Skin epidermis (tissue), 12 donors: ENCODE data around the gene STK39.
A peak's percentile ranks its signal among the peaks of the same experiment; 100 is the strongest.

Source experiments
- H3K27ac ChIP-seq, 21 experiments: fragments of 200-600 bp; sonication (generic) in 11 of 21; one replicate each; pipeline ENCODE4 v1.5.0; 2020; ENCODE audit warnings: mild to moderate bottlenecking in 3 of 21, inconsistent platforms in 2 of 21, moderate library complexity in 2 of 21
- H3K4me3 ChIP-seq, 7 experiments: fragments of 200-600 bp; sonication (generic) in 2 of 7; one replicate each; pipeline ENCODE4 v1.5.0; 2020; ENCODE audit warnings: inconsistent platforms in 2 of 7, mild to moderate bottlenecking in 2 of 7, moderate library complexity in 1 of 7

The STK39 gene

GRCh38 chr2:168212167-168212566 lies 35.2 kb downstream of the STK39 start:
- Histone ChIP-seq H3K4me3 (no peak overlapping the region), H3K27ac (peak overlapping the region in 1 of 21 experiments; percentile 18)

- H3K27ac ChIP-seq: peak overlapping the region in 3 of 21 experiments; percentile 18 to 27 (median 19)
- no peak overlapping the region for H3K4me3 ChIP-seq
Observed at GRCh38 chr2:168211664-168212163, 35.7 kb downstream of the STK39 start.

- peak overlapping the region in 2 of 7 experiments; percentile 11 to 13 for H3K4me3 ChIP-seq
- peak overlapping the region in 2 of 21 experiments; percentile 19 to 27 for H3K27ac ChIP-seq
Observed at GRCh38 chr2:168210895-168211570, 36.4 kb downstream of the STK39 start.

DNA sequence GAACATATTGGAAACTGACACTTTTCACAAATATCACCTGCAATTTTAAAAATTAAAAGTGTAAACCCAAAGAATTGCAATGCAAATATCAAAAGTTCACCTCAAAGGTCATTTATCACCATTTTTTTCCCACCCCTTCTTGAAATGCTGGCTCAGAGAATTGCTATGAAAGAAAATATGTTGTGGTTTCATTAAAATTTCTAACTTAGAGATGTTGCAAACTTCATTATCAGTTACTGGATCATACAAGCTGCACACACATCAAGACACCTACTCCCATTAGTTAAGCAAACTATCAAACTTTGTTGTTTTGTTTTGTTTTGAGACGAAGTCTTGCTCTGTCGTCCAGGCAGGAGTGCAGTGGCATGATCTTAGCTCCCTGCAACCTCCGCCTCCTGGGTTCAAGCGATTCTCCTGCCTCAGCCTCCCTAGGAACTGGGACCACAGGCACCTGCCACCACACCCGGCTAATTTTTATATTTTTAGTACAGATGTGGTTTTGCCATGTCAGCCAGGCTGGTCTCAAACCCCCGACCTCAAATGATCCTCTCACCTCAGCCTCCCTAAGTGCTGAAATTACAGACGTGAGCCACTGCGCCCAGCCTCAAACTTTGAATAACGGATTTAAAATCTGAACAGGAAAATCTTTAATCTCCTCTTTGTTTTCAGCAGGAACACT lies 37.0 kb downstream of the STK39 start:
- peak overlapping the region in 2 of 7 experiments; percentile 11 to 13 for H3K4me3 ChIP-seq
- H3K27ac ChIP-seq: no peak overlapping the region

DNA sequence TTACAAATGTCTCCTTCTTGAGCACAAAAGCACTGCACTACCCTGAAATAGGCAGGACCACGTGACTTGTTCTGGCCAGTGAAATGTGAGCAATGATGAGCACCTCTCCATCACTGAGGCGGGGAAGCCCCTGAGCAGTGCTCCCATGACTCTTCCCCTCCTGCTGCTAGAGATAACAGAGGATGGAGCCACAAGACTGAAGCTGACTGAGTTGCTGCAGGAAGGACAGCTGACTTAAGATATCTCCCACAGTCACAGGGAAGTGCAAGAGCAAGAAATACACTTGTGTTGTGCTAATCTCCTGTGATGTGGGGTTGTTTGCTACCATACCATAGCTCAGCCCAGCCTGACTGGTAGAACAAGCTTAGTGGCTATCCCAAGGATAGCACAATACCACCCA lies 38.7 kb downstream of the STK39 start:
- H3K27ac ChIP-seq: no peak overlapping the region
- no peak overlapping the region for H3K4me3 ChIP-seq

- H3K27ac ChIP-seq: no peak overlapping the region
- no peak overlapping the region for H3K4me3 ChIP-seq
Observed at GRCh38 chr2:168207851-168208250, 39.5 kb downstream of the STK39 start.

DNA sequence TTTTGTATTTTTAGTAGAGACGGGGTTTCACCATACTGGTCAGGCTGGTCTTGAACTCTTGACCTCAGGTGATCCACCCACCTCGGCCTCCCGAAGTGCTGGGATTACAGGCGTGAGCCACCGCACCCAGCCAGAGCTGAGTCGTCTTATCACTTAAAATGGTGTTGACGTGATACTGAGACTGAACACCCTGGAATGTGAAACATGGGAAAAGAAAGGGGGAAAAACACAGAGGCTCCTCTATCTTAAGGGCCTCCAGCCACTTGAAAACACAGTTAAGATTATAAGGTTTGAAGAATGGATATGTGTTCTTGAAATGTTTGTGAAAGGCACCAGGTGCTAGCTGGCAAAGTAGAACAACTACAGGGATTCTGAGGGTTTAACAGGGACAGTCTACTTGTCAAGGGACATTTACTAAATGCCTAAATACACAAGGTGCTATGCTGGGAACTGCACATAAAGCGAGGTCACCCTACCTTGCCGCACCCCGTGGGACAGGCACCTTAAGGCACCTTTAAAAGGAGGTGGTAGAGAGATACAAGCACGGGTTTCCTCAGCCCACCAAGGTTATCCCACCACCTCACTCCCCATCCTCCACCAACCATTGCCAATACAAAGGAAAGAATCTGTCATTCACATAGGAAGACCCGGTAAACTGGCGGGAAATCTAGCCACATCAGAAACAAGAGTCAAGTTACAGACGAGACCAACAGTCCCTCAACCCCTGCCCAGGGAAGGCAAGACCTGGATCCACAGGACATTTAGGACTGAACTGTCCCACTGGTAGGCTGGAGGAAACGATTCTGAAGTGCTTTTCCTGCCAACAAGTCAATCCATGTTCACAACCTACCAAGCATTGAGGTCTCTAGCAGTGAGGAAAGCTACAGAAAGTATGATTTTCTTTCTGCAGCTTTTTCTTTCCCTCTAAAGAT lies 43.4 kb downstream of the STK39 start:
- Histone ChIP-seq H3K4me3 (no peak overlapping the region), H3K27ac (no peak overlapping the region)

DNA sequence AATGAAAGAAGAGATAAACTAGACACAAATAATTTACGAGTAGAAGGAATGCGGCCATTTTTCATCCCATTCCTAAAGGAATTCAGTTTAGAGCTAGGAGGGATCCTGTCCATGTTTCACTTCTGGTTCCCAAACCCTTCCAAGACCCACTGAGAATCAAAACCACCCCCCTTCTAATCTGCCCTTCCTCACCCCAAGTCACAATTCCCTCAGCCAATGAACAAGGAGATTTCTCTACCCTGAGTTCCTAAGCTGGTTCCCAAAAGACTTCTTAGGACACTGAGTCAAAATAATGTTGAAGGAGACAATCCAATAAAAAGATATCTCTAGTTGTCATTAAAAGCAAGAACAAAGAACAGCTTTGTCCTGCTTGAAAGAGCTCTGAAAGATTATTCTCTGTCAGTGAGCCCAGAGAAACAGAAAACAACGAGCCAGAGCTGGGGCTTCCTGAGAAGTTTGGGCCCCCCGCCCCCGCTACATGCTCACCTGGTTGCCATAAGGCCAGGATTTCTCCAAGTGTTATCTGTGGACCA lies 45.7 kb downstream of the STK39 start:
- Histone ChIP-seq H3K27ac (no peak overlapping the region), H3K4me3 (no peak overlapping the region)

GRCh38 chr2:168200930-168201583 lies 46.3 kb downstream of the STK39 start:
- Histone ChIP-seq H3K4me3 (no peak overlapping the region), H3K27ac (no peak overlapping the region)

DNA sequence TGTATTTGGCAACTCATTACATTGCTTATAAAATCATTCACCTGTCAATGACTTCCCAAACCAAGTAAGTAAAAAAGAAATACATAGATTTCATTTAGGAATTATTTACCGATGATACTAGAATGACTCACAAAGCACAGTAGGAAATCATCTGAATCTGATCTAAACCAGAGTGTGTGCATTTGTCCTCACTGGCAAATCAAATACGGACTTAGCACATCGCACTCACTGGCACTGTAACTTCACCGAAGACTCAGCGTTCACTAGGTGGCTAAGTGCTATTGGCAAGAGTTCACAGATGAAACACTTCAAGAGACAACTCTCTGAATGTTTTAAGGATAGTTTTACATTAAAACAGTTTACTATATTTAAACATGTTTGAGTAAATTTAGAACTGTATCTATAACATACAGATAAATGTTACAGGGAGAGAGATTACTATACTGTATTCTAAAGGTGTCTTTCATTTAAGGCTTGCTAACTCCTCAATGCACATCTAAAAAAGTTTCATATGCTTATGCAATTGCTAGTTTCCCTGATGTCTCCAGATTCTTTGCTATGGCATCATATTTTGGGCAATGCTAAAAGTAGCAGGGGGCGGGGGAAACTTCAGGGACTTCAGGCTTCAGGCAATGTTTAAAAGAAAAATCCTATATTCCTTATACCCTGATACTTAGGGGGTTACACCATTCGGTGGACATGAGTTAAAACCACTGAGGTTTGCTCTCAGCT lies 48.8 kb downstream of the STK39 start:
- Histone ChIP-seq H3K4me3 (no peak overlapping the region), H3K27ac (no peak overlapping the region)

DNA sequence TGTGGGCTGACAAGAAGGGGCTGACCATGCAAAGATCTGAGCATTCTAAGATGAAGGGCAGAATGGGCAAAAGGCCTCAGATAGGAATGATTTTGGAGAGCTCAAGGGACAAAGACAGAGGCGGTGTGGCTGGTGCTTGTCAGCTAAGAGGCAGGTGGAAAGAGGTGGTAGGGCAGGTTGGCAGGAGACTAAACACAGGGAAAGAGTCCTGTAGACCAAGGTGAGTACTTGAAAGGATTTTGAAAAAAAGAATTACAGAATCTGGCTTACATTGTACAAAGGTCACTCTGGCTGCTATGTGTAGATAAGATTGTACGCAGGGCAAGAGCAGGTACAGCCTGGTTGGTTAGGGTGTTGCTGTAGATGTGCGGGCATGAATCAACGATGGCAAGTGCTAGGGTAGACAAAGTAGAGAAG lies 50.6 kb downstream of the STK39 start:
- Histone ChIP-seq H3K27ac (no peak overlapping the region), H3K4me3 (no peak overlapping the region)

- Histone ChIP-seq H3K27ac (peak overlapping the region in 4 of 21 experiments; percentile 4 to 58 (median 26)), H3K4me3 (no peak overlapping the region)
Observed at GRCh38 chr2:168194784-168195522, 52.4 kb downstream of the STK39 start.

GRCh38 chr2:168192839-168193616 lies 54.4 kb downstream of the STK39 start:
- Histone ChIP-seq H3K4me3 (no peak overlapping the region), H3K27ac (peak overlapping the region in 8 of 21 experiments; percentile 3 to 60 (median 38))

- no peak overlapping the region for H3K4me3 ChIP-seq
- peak overlapping the region in 9 of 21 experiments; percentile 1 to 60 (median 36) for H3K27ac ChIP-seq
Observed at GRCh38 chr2:168191955-168192785, 55.2 kb downstream of the STK39 start.

GRCh38 chr2:168190590-168191336 lies 56.6 kb downstream of the STK39 start:
- no peak overlapping the region for H3K27ac ChIP-seq
- H3K4me3 ChIP-seq: no peak overlapping the region
